Body of pancreas (tissue), 4 donors: ENCODE results near the gene PVR.

Experiments used
- CTCF ChIP-seq, 7 experiments: fragments of 450-650 bp in 4 of 7; fragments of 200-600 bp in 3 of 7; sonication (generic) in 3 of 7; IDR thresholded peaks; one replicate each; pipeline ENCODE4 v1.5.1; 2016 to 2019; ENCODE audit warnings: antibody characterized with exemption in 7 of 7
- POLR2A ChIP-seq, 3 donors: fragments of 450-650 bp; IDR thresholded peaks; one replicate each; pipeline ENCODE4 v1.6.1; 2016; ENCODE audit warnings: antibody characterized with exemption in 3 of 3, mild to moderate bottlenecking in 2 of 3

GRCh38 chr19:44708940-44709339 lies 65.2 kb downstream of the PVR start:
- no peak for TF ChIP-seq CTCF (IDR thresholded peaks at IDR 0.05)
- TF ChIP-seq POLR2A (IDR thresholded peaks at IDR 0.05): no peak
